SK-N-SH treated with all-trans-retinoic acid at 6 μM for 48 hours (cell line): ENCODE results near the gene CAV1.

Source experiments
- BACH2 ChIP-seq: fragments of 250-450 bp; sonication (Bioruptor Pico); IDR thresholded peaks from 2 replicates; pipeline ENCODE4 v1.9.0; 2021; ENCODE audit warnings: mild to moderate bottlenecking, borderline replicate concordance
- CSDC2 ChIP-seq: fragments of 250-450 bp; sonication (Bioruptor Pico); IDR thresholded peaks from 2 replicates; pipeline ENCODE4 v1.5.0; 2020; ENCODE audit warnings: mild to moderate bottlenecking, moderate library complexity
- CSRNP3 ChIP-seq: fragments of 250-450 bp; sonication (Bioruptor Pico); IDR thresholded peaks from 2 replicates; pipeline ENCODE4 v1.5.1; 2021; ENCODE audit warnings: mild to moderate bottlenecking, moderate library complexity
- GLIS3 ChIP-seq: fragments of 250-450 bp; sonication (Bioruptor Pico); IDR thresholded peaks from 2 replicates; pipeline ENCODE4 v1.5.0; 2020; ENCODE audit warnings: mild to moderate bottlenecking, moderate library complexity
- ISL1 ChIP-seq: fragments of 250-450 bp; sonication (Bioruptor Pico); IDR thresholded peaks from 2 replicates; pipeline ENCODE4 v2.1.2; 2022; ENCODE audit warnings: mild to moderate bottlenecking, moderate library complexity
- PATZ1 ChIP-seq: fragments of 250-450 bp; sonication (Bioruptor Pico); IDR thresholded peaks from 2 replicates; pipeline ENCODE4 v1.8.0; 2020; ENCODE audit warnings: mild to moderate bottlenecking, moderate library complexity, borderline replicate concordance
- PPARA ChIP-seq: fragments of 250-450 bp; sonication (Bioruptor Pico); IDR thresholded peaks from 2 replicates; pipeline ENCODE4 v1.5.0; 2020; ENCODE audit warnings: mild to moderate bottlenecking, borderline replicate concordance
- RARB ChIP-seq: fragments of 250-450 bp; sonication (Bioruptor Pico); IDR thresholded peaks from 2 replicates; pipeline ENCODE4 v1.8.0; 2021; ENCODE audit warnings: mild to moderate bottlenecking, moderate library complexity
- TCF4 ChIP-seq: fragments of 250-450 bp; sonication (Bioruptor Pico); IDR thresholded peaks from 2 replicates; pipeline ENCODE4 v1.8.0; 2021; ENCODE audit warnings: mild to moderate bottlenecking, moderate library complexity, borderline replicate concordance
- ZFP3 ChIP-seq: fragments of 250-450 bp; sonication (Bioruptor Pico); IDR thresholded peaks from 2 replicates; pipeline ENCODE4 v1.5.0; 2020; ENCODE audit warnings: mild to moderate bottlenecking, moderate library complexity
- ZFP30 ChIP-seq: fragments of 450-650 bp; formaldehyde crosslinking; IDR thresholded peaks from 2 replicates; pipeline ENCODE4 v1.5.0; 2022; ENCODE audit warnings: mild to moderate bottlenecking, moderate library complexity
- ZNF565 ChIP-seq: fragments of 450-650 bp; formaldehyde crosslinking; conservative IDR thresholded peaks from 2 replicates; pipeline ENCODE4 v1.5.0; 2020; ENCODE audit warnings: low read depth, mild to moderate bottlenecking, moderate library complexity
- TF ChIP-seq, protein P1 (sequence below): fragments of 250-450 bp; sonication (Bioruptor Pico); IDR thresholded peaks from 2 replicates; pipeline ENCODE4 v1.5.1; 2020; ENCODE audit warnings: low read depth, mild to moderate bottlenecking, moderate library complexity

DNA sequence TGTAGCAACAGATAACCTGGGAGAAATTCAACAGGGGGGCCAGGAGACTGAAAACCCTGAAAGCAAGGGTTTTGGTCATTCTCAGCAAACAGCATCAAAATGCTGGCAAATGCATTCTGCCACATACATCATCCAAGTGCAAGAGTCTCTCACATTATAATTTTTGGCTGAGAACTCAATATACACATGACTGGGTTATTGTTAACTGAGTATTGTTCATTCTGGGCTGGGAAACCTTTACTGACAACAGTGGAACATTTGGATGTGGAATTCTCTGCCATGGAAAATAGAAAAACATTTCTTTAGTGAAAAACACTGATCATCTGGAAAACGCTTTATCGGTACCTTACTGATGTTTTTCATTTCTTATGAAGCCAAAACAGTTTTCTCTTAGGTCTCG lies 74.0 kb downstream of the CAV1 start:
- TF ChIP-seq CSRNP3 (CRISPR knock-in tag) (no peak), GLIS3 (CRISPR knock-in tag) (no peak), ZFP30 (no peak), PPARA (CRISPR knock-in tag) (no peak), ISL1 (CRISPR knock-in tag) (no peak), ZNF565 (CRISPR knock-in tag) (no peak), CSDC2 (no peak), ZFP3 (CRISPR knock-in tag) (no peak), RARB (CRISPR knock-in tag) (no peak), BACH2 (CRISPR knock-in tag) (no peak), PATZ1 (CRISPR knock-in tag) (no peak), TCF4 (CRISPR knock-in tag) (no peak)
- TF ChIP-seq, protein P1, sequence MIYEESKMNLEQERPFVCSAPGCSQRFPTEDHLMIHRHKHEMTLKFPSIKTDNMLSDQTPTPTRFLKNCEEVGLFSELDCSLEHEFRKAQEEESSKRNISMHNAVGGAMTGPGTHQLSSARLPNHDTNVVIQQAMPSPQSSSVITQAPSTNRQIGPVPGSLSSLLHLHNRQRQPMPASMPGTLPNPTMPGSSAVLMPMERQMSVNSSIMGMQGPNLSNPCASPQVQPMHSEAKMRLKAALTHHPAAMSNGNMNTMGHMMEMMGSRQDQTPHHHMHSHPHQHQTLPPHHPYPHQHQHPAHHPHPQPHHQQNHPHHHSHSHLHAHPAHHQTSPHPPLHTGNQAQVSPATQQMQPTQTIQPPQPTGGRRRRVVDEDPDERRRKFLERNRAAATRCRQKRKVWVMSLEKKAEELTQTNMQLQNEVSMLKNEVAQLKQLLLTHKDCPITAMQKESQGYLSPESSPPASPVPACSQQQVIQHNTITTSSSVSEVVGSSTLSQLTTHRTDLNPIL (CRISPR knock-in tag) = no peak
